Right ventricle myocardium superior (tissue), 1 donor: ENCODE measurements around the gene OR1D5. TPM values are rescaled to one million over a fixed set of nuclear protein-coding genes. Genes with fewer than 3 reads are reported as not detected.

Source experiments
- ATAC-seq: fragments of 200-7000 bp; cut with Tn5 transposase; one replicate; pipeline ENCODE4 v1.9.1; 2020; ENCODE audit warnings: mild to moderate bottlenecking; ENCODE audit not compliant: poor library complexity
- DNase-seq: peaks from one replicate; pipeline ENCODE4 v3.0.0-alpha.2; 2020
- intact Hi-C: fragments of 100-400 bp; cut with DNase I; formaldehyde crosslinking; loops from one replicate; pipeline ENCODE4 v1.11.2; 2022
- total RNA-seq: library from RNA; stranded (reverse); fragmentation: NEBNext Ultra II Directional; extraction: Animal tissue kit (Norgen Biotek cat#: 25700); gene quantifications from one replicate; pipeline ENCODE4 v1.2.1, GENCODE V29; 2021
- donor health status: DM: no; HTN: yes; CAD: no; lungs with severe emphysema.

Gene OR1D5
- total RNA-seq, 1 donor from 2014 or later: not detected

- intact Hi-C loops: loop anchor here (2.0 kb wide), 1 partner anchor 184 kb away; no protein-coding TSS in a partner anchor
- DNase-seq (peak; percentile 74), ATAC-seq (peak; percentile 92)
Measured at GRCh38 chr17:3012926-3013581, 50.4 kb downstream of the OR1D5 start.

Other genes starting within 250 kb of the OR1D5 start
- gene OR1D2, start 40.8 kb upstream of the OR1D5 start, total RNA-seq: not detected
- not detected for gene OR1G1, start 63.9 kb upstream of the OR1D5 start, total RNA-seq
- not detected for gene OR1A2, start 133.9 kb upstream of the OR1D5 start, total RNA-seq
- gene OR1A1, start 144.1 kb upstream of the OR1D5 start, total RNA-seq: not detected
- gene OR3A1, start 234.8 kb upstream of the OR1D5 start, total RNA-seq: not detected